ENCODE results near the gene C2orf78.
"Not testable (repeated sequence)": the region's sequence is repeated elsewhere in the genome, so short reads cannot be mapped to it uniquely, and the experiment has no call there.

DNA sequence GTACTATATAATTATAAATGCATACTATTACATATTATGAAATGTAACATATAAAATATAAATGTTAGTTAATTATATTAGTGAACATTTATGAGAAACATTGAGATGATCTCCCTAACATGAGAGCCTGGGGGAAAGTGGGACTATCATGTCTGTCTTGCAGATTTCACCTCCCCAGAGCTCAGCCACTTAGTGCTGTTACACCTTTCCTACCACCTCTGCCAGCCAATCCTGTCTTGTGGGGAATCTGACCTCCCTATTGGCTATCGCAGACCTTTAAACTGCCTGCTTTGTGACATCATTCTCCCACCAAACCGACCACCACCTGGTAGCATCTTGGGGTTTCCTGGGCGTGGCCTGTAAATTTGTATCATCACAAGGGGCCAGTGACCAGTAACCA is at the start of gene C2orf78:
- not testable (repeated sequence) for TF ChIP-seq CTCF, POLR2A, POLR2AphosphoS5, EP300 (IDR thresholded peaks at IDR 0.05)

Data from sigmoid colon (tissue), 4 donors.